Type B pancreatic cell (in vitro differentiated cells): ENCODE data around the gene KNDC1. TPM values are rescaled to one million over a fixed set of nuclear protein-coding genes. Genes with fewer than 3 reads are reported as not detected.
"Not testable (repeated sequence)": the region's sequence is repeated elsewhere in the genome, so short reads cannot be mapped to it uniquely, and the experiment has no call there.

Experiments
- DNase-seq: peaks from one replicate; pipeline ENCODE4 v3.0.0; 2021; ENCODE audit warnings: mixed read lengths; ENCODE audit not compliant: unreplicated experiment; ENCODE audit errors: extremely low spot score
- H3K27ac Mint-ChIP-seq: 2 replicates; pipeline ENCODE4 v1.8.0; 2021; ENCODE audit warnings: mild to moderate bottlenecking, mixed read lengths
- H3K27me3 Mint-ChIP-seq: 2 replicates; pipeline ENCODE4 v1.8.0; 2021; ENCODE audit warnings: mixed read lengths
- H3K36me3 Mint-ChIP-seq: 2 replicates; pipeline ENCODE4 v1.8.0; 2021; ENCODE audit warnings: mixed read lengths
- H3K4me1 Mint-ChIP-seq: one replicate; pipeline ENCODE4 v1.8.0; 2021; ENCODE audit warnings: mixed read lengths; ENCODE audit not compliant: unreplicated experiment
- H3K4me3 Mint-ChIP-seq: 2 replicates; pipeline ENCODE4 v1.8.0; 2021; ENCODE audit warnings: mild to moderate bottlenecking, mixed read lengths
- H3K9me3 Mint-ChIP-seq: 2 replicates; pipeline ENCODE4 v1.8.0; 2021; ENCODE audit warnings: mixed read lengths
- CTCF ChIP-seq: fragments of 200-600 bp; sonication (generic); conservative IDR thresholded peaks from 2 replicates; pipeline ENCODE4 v1.5.0; 2021; ENCODE audit warnings: antibody characterized with exemption, mild to moderate bottlenecking
- total RNA-seq: library from RNA; stranded (reverse); gene quantifications from 2 replicates; pipeline ENCODE4 v1.2.1, GENCODE V29; 2021; ENCODE audit warnings: low replicate concordance

KNDC1 gene
- total RNA-seq, 1 donor from 2014 or later: 6.4 TPM

GRCh38 chr10:133261726-133262325, 101.8 kb downstream of the KNDC1 start:
- H3K4me1 Mint-ChIP-seq: peaks cover 5% of the 10 kb centered on the region
- peak overlapping the region; percentile 43 for H3K27ac Mint-ChIP-seq
- peak overlapping the region; percentile 86 for H3K4me3 Mint-ChIP-seq
- DNase-seq: peak; percentile 84
- peaks cover 3% of the 10 kb centered on the region for H3K27me3 Mint-ChIP-seq
- TF ChIP-seq CTCF: no peak
- no peaks in the 10 kb centered on the region for H3K36me3 Mint-ChIP-seq
- H3K9me3 Mint-ChIP-seq: no peaks in the 10 kb centered on the region

- TF ChIP-seq CTCF: no peak
- Mint-ChIP-seq H3K9me3 (no peaks in the 10 kb centered on the region), H3K27ac (peak overlapping the region; percentile 43), H3K27me3 (peaks cover 3% of the 10 kb centered on the region), H3K4me3 (peak overlapping the region; percentile 86), H3K4me1 (peaks cover 5% of the 10 kb centered on the region), H3K36me3 (no peaks in the 10 kb centered on the region)
- no peak for DNase-seq
These were observed 102.7 kb downstream of the KNDC1 start for GRCh38 chr10:133262696-133263095.

GRCh38 chr10:133263674-133264073, 103.7 kb downstream of the KNDC1 start:
- no peak for DNase-seq
- Mint-ChIP-seq H3K27me3 (peaks cover 3% of the 10 kb centered on the region), H3K4me3 (no peak overlapping the region), H3K9me3 (no peaks in the 10 kb centered on the region), H3K27ac (no peak overlapping the region), H3K4me1 (peaks cover 5% of the 10 kb centered on the region), H3K36me3 (no peaks in the 10 kb centered on the region)
- TF ChIP-seq CTCF: no peak

GRCh38 chr10:133264461-133264860, 104.4 kb downstream of the KNDC1 start:
- Mint-ChIP-seq H3K9me3 (no peaks in the 10 kb centered on the region), H3K27ac (no peak overlapping the region)

GRCh38 chr10:133265052-133265451, 105.0 kb downstream of the KNDC1 start:
- not testable (repeated sequence) for H3K9me3 Mint-ChIP-seq, H3K4me1 Mint-ChIP-seq, H3K4me3 Mint-ChIP-seq, H3K27me3 Mint-ChIP-seq, H3K36me3 Mint-ChIP-seq, H3K27ac Mint-ChIP-seq, DNase-seq

More at GRCh38 chr10:133264461-133264860, 104.4 kb downstream of the KNDC1 start:
- TF ChIP-seq CTCF: no peak
- DNase-seq: no peak
- no peaks in the 10 kb centered on the region for H3K36me3 Mint-ChIP-seq
- no peak overlapping the region for H3K4me3 Mint-ChIP-seq
- H3K27me3 Mint-ChIP-seq: no peaks in the 10 kb centered on the region
- peaks cover 2% of the 10 kb centered on the region for H3K4me1 Mint-ChIP-seq

- no peaks in the 10 kb centered on the region for H3K27me3 Mint-ChIP-seq
- H3K4me1 Mint-ChIP-seq: no peaks in the 10 kb centered on the region
- H3K9me3 Mint-ChIP-seq: no peaks in the 10 kb centered on the region
- H3K4me3 Mint-ChIP-seq: no peak overlapping the region
- no peak for TF ChIP-seq CTCF
- H3K27ac Mint-ChIP-seq: no peak overlapping the region
- DNase-seq: no peak
- no peaks in the 10 kb centered on the region for H3K36me3 Mint-ChIP-seq
These were observed 106.2 kb downstream of the KNDC1 start for GRCh38 chr10:133266056-133266795.
